HG03520 (cell line): Measurements from ENCODE around the gene TSPYL4.
"Not testable (repeated sequence)": the region's sequence is repeated elsewhere in the genome, so short reads cannot be mapped to it uniquely, and the experiment has no call there.

Experiments
- ATAC-seq: cut with Tn5 transposase; IDR thresholded peaks from one replicate; pipeline ENCODE4 v1.9.1; 2021; ENCODE audit warnings: mild to moderate bottlenecking, moderate library complexity; ENCODE audit not compliant: unreplicated experiment

Gene TSPYL4

GRCh38 chr6:116253505-116254296 is at the start of gene TSPYL4:
Gene TSPYL4 (minus strand): TSS chr6:116254075. CDS start chr6:116254008, 67 bp downstream.
- peak; percentile 99 for ATAC-seq

GRCh38 chr6:116301104-116301503 is 47.2 kb upstream of the TSPYL4 start:
- ATAC-seq = no peak

- no peak for ATAC-seq
These were observed 46.7 kb upstream of the TSPYL4 start for GRCh38 chr6:116300566-116300965.

GRCh38 chr6:116298973-116299372 is 45.1 kb upstream of the TSPYL4 start:
- ATAC-seq = no peak

GRCh38 chr6:116298273-116298672 is 44.4 kb upstream of the TSPYL4 start:
- no peak for ATAC-seq

- no peak for ATAC-seq
These were observed 38.7 kb upstream of the TSPYL4 start for GRCh38 chr6:116292553-116292952.

GRCh38 chr6:116291701-116292396 is 38.0 kb upstream of the TSPYL4 start:
- no peak for ATAC-seq

- no peak for ATAC-seq
These were observed 36.9 kb upstream of the TSPYL4 start for GRCh38 chr6:116290799-116291198.

GRCh38 chr6:116289876-116290275 is 36.0 kb upstream of the TSPYL4 start:
- no peak for ATAC-seq

GRCh38 chr6:116287689-116288282 is 33.9 kb upstream of the TSPYL4 start:
- peak; percentile 71 for ATAC-seq

- ATAC-seq = no peak
These were observed 33.0 kb upstream of the TSPYL4 start for GRCh38 chr6:116286773-116287358.

GRCh38 chr6:116284984-116285383 is 31.1 kb upstream of the TSPYL4 start:
- ATAC-seq = not testable (repeated sequence)

GRCh38 chr6:116283191-116283590 is 29.3 kb upstream of the TSPYL4 start:
- no peak for ATAC-seq

GRCh38 chr6:116282698-116283097 is 28.8 kb upstream of the TSPYL4 start:
- ATAC-seq = no peak

- no peak for ATAC-seq
These were observed 27.1 kb upstream of the TSPYL4 start for GRCh38 chr6:116280933-116281316.

GRCh38 chr6:116280161-116280932 is 26.5 kb upstream of the TSPYL4 start:
- no peak for ATAC-seq

GRCh38 chr6:116279232-116280160 is 25.6 kb upstream of the TSPYL4 start, which contains the start of gene TSPYL1:
Gene TSPYL1 (minus strand): TSS chr6:116279930. CDS start chr6:116279830, 100 bp downstream.
- peak; percentile 95 for ATAC-seq

GRCh38 chr6:116278854-116279231 is 25.0 kb upstream of the TSPYL4 start:
- peak; percentile 1 for ATAC-seq

GRCh38 chr6:116278481-116278829 is 24.6 kb upstream of the TSPYL4 start:
- no peak for ATAC-seq

- no peak for ATAC-seq
These were observed 23.2 kb upstream of the TSPYL4 start for GRCh38 chr6:116277124-116277523.
